ENCODE results near the gene BRIP1. TPM values are rescaled to one million over a fixed set of nuclear protein-coding genes. Genes with fewer than 3 reads are reported as not detected.

The BRIP1 gene
- total RNA-seq (2022; extraction: Qiagen RNA extraction) = 3.6 to 5.2 TPM (median 4.1 TPM) in 5 replicates

DNA sequence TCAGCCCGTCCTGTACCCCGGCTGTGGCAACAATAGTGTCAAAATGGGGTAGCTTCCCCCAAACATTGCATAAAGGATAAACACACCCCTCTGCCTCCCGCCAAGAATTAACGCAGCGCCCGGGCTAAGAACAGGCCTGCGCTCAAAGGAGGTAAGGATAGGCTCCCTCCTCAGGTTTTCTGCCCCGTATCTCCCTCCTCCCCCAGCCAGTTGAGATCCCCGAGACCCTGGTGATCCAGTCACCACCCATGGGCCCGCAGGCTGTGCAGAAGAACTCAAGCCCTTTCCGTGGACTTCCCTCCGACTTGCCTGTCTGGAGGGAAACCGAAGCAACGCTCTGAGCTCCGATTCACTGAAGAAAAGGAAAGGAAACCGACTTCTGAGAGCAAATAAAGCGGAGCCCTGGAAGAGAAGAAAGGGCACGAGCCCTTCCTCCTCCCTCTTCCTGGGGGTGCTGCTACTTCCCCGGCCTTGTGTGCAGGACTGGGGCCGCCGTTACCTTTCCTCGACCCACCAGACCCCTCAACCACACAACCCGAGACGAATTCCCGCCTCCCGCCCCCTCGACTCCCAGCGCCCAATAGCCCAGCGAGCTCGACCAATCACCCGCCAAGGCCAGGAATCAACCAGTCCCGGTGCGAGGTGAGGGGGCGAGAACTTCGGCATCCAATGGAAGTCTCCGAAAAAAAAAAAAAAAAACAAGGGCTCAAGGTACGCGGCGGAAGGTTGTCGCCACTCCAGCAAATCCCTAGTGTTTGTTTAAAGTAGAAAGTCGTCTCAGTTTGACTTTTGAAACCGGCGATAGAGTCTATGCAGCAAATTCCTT lies at the start of gene BRIP1:
Gene BRIP1 (minus strand): TSS at position 554 of the 826 bp plus-strand sequence. CDS start 1,989 bp downstream, outside the sequence.

Other genes with a start within 250 kb of the BRIP1 start
- gene INTS2, start 64.5 kb upstream of the BRIP1 start, total RNA-seq (2022; extraction: Qiagen RNA extraction) = 9.8 to 16.4 TPM (median 14.3 TPM) in 5 replicates
- 16.0 to 29.7 TPM (median 27.0 TPM) in 5 replicates for gene MED13, start 201.8 kb upstream of the BRIP1 start, total RNA-seq (2022; extraction: Qiagen RNA extraction)

Measured in A549 treated with dexamethasone at 1 μM for 4 hours (cell line).